ENCODE results near the gene GTF2H1. TPM values are rescaled to one million over a fixed set of nuclear protein-coding genes. Genes with fewer than 3 reads are reported as not detected.
A peak's percentile ranks its signal among the peaks of the same experiment; 100 is the strongest.

GTF2H1 gene
- total RNA-seq, 2 experiments from 2014 or later, result 37.3 to 39.5 TPM

- Mint-ChIP-seq H3K27me3 (no peaks in the 10 kb centered on the region), H3K27ac (no peak overlapping the region), H3K9me3 (no peaks in the 10 kb centered on the region), H3K36me3 (peaks cover 44% of the 10 kb centered on the region), H3K4me3 (no peak overlapping the region), H3K4me1 (ENCODE audit: low read depth) (peaks cover 11% of the 10 kb centered on the region)
- no peak for DNase-seq
- intact Hi-C loops (cut with micrococcal nuclease), result no loop called here
- ChIA-PET CTCF (interaction anchor here (1.0 to 1.4 kb wide), 2 partner anchors 40 to 65 kb away, joined by 3 to 4 read pairs; no protein-coding TSS in a partner anchor), POLR2A (interaction anchor here (1.0 kb wide), 1 partner anchor 14 kb away, joined by 5 read pairs; the partner anchor contains the start of genes GTF2H1 and HPS5)
Observed at GRCh38 chr11:18308242-18308641, 14.1 kb upstream of the GTF2H1 start.

- no peak overlapping the region for H3K27ac Mint-ChIP-seq
- H3K4me1 Mint-ChIP-seq (ENCODE audit: low read depth), result peaks cover 16% of the 10 kb centered on the region
- no peaks in the 10 kb centered on the region for H3K27me3 Mint-ChIP-seq
- peaks cover 36% of the 10 kb centered on the region for H3K36me3 Mint-ChIP-seq
- CTCF ChIA-PET, result no interaction called here
- DNase-seq, result no peak
- POLR2A ChIA-PET, result no interaction called here
- H3K4me3 Mint-ChIP-seq, result no peak overlapping the region
- intact Hi-C loops (cut with micrococcal nuclease), result no loop called here
- H3K9me3 Mint-ChIP-seq, result no peaks in the 10 kb centered on the region
Observed at GRCh38 chr11:18309691-18310090, 12.7 kb upstream of the GTF2H1 start.

GRCh38 chr11:18310800-18311340 lies 11.5 kb upstream of the GTF2H1 start:
- Mint-ChIP-seq H3K36me3 (peaks cover 34% of the 10 kb centered on the region), H3K27ac (no peak overlapping the region), H3K27me3 (no peaks in the 10 kb centered on the region), H3K4me1 (ENCODE audit: low read depth) (peaks cover 20% of the 10 kb centered on the region), H3K9me3 (no peaks in the 10 kb centered on the region), H3K4me3 (no peak overlapping the region)
- intact Hi-C loops (cut with micrococcal nuclease), result no loop called here
- DNase-seq, result no peak
- CTCF ChIA-PET, result interaction anchor here (0.9 kb wide), 1 partner anchor 67 kb away, joined by 3 read pairs; no protein-coding TSS in a partner anchor
- POLR2A ChIA-PET, result interaction anchor here (0.7 to 1.4 kb wide), 2 partner anchors 9 to 73 kb away, joined by 3 to 4 read pairs; no protein-coding TSS in a partner anchor

DNA sequence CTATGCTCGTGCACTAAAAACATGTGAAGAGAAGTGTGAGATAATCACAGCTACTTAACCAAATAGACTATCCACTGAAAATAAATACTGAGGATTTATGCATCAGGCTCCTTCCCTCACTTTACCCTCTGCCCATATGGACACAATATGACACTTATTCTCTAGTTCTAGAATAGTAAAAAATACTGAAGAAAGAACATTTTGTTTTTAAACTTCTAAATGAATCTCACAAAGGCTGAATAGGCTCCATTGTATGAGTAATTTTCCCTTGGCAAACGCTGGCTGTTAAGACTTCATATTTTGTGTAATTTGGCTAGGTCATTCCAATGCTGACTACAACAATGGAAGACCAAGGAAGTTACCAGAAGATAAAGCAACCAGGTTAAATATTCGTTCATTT lies 10.4 kb upstream of the GTF2H1 start:
- H3K4me3 Mint-ChIP-seq, result no peak overlapping the region
- no peak overlapping the region for H3K27ac Mint-ChIP-seq
- intact Hi-C loops (cut with micrococcal nuclease), result no loop called here
- peaks cover 20% of the 10 kb centered on the region for H3K4me1 Mint-ChIP-seq (ENCODE audit: low read depth)
- POLR2A ChIA-PET, result interaction anchor here (1.4 kb wide), 1 partner anchor 72 kb away, joined by 3 read pairs; no protein-coding TSS in a partner anchor
- no peaks in the 10 kb centered on the region for H3K27me3 Mint-ChIP-seq
- CTCF ChIA-PET, result interaction anchor here (0.9 to 1.2 kb wide), 1 partner anchor 68 kb away, joined by 3 to 4 read pairs; no protein-coding TSS in a partner anchor
- H3K9me3 Mint-ChIP-seq, result no peaks in the 10 kb centered on the region
- no peak for DNase-seq
- H3K36me3 Mint-ChIP-seq, result peaks cover 25% of the 10 kb centered on the region

- CTCF ChIA-PET, result interaction anchor here (0.7 to 1.2 kb wide), 2 partner anchors 9 to 69 kb away, joined by 3 to 4 read pairs; no protein-coding TSS in a partner anchor
- intact Hi-C loops (cut with micrococcal nuclease), result no loop called here
- POLR2A ChIA-PET, result no interaction called here
- Mint-ChIP-seq H3K4me3 (no peak overlapping the region), H3K9me3 (no peaks in the 10 kb centered on the region), H3K36me3 (peaks cover 28% of the 10 kb centered on the region), H3K4me1 (ENCODE audit: low read depth) (peaks cover 22% of the 10 kb centered on the region), H3K27me3 (no peaks in the 10 kb centered on the region), H3K27ac (peak overlapping the region; percentile 18)
- DNase-seq, result no peak
Observed at GRCh38 chr11:18312663-18313420, 9.5 kb upstream of the GTF2H1 start.

DNA sequence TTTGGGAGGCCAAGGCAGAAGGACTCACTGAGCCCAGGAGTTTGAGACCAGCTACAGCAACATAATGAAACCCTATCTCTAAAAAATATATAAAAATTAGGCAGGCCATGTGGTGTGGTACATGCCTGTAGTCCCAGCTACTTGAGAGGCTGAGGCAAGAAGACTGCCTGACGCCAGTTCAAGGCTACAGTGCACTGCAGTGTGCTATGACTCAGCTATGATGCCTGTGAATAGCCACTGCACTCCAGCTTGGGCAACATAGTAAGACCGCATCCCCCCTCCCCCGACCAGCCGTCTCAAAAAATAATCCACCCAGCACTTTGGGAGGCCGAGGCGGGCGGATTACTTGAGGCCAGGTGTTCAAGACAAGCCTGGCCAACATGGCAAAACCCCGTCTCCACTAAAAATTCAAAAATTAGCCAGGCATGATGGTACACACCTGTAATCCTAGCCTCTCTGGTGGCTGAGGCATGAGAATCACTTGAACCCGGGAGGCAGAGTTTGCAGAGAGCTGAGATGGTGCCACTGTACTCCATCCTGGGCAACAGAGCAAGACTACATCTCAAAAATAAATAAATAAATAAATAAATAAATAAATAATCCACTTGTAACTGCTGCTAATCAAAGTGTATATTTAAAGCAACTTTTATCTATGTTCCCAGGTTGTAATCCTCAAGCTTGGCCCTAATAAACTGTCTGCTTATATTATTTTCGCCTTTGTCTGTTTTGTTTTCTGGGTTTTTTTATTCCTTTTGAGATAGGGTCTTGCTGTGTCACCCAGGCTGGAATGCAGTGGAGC lies 8.2 kb upstream of the GTF2H1 start:
- Mint-ChIP-seq H3K36me3 (peaks cover 21% of the 10 kb centered on the region), H3K4me1 (ENCODE audit: low read depth) (peaks cover 32% of the 10 kb centered on the region), H3K27ac (no peak overlapping the region), H3K27me3 (no peaks in the 10 kb centered on the region), H3K9me3 (no peaks in the 10 kb centered on the region), H3K4me3 (no peak overlapping the region)
- intact Hi-C loops (cut with micrococcal nuclease), result no loop called here
- no peak for DNase-seq
- ChIA-PET POLR2A (interaction anchor here (2.1 kb wide), 1 partner anchor 82 kb away, joined by 6 read pairs; no protein-coding TSS in a partner anchor), CTCF (interaction anchor here (0.8 to 1.7 kb wide), 2 partner anchors 70 to 409 kb away, joined by 3 to 6 read pairs; no protein-coding TSS in a partner anchor)

DNA sequence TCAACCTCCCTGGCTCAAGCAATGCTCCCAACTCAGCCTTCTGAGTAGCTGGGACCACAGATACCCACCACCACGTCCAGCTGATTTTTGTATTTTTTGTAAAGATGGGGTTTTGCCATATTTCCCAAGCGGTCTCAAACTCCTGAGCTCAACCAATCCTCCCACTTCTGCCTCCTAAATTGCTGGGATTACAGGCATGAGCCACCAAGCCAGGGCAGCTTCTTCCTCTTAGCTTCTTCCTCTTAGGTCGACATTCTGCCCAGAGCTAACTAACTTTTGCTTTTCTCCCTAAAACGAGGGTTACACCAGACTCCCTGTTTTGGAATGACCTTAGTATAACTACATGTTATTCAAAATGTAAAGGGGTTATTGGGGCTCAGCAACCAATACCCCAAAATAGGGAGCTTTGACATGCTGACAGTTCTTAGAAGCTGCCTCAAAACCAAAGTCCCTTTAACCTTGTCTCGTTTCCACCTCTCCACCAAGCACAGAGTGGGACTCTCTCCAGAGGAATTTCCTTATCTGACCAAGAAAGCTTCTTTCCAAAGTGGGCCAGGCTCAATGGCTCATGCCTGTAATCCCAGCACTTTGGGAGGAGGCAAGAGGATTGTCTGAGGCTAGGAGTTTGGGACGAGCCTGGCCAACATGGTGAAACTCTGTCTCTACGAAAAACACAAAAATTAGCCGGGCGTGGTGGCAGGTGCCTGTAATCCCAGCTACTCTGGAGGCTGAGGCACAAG lies 7.4 kb upstream of the GTF2H1 start:
- no peaks in the 10 kb centered on the region for H3K27me3 Mint-ChIP-seq
- intact Hi-C loops (cut with micrococcal nuclease), result no loop called here
- POLR2A ChIA-PET, result interaction anchor here (2.1 kb wide), 1 partner anchor 81 kb away, joined by 6 read pairs; no protein-coding TSS in a partner anchor
- no peak overlapping the region for H3K27ac Mint-ChIP-seq
- no peak for DNase-seq
- H3K9me3 Mint-ChIP-seq, result no peaks in the 10 kb centered on the region
- H3K36me3 Mint-ChIP-seq, result peaks cover 20% of the 10 kb centered on the region
- H3K4me3 Mint-ChIP-seq, result no peak overlapping the region
- peaks cover 40% of the 10 kb centered on the region for H3K4me1 Mint-ChIP-seq (ENCODE audit: low read depth)
- CTCF ChIA-PET, result interaction anchor here (0.7 to 1.7 kb wide), 3 partner anchors 71 to 408 kb away, joined by 3 to 6 read pairs (median 4); no protein-coding TSS in a partner anchor

DNA sequence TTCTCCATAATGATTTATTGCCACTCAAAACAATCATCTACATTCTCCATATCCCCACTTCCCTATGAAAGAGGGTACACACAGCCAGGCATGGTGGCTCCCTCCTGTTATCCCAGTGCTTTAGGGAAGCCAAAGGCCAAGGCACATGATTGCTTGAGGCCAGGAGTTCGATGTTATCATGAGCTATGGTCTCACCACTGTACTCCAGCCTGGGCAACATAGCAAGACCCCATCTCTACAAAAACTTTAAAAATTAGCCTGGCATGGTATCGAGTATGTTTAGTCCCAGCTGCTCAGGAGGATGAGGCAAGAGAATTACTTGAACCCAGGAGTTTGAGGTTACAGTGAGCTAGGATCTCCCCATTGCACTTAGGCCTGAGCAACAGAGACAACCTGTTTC lies 6.5 kb upstream of the GTF2H1 start:
- no peak for DNase-seq
- POLR2A ChIA-PET, result interaction anchor here (2.1 kb wide), 1 partner anchor 80 kb away, joined by 6 read pairs; no protein-coding TSS in a partner anchor
- Mint-ChIP-seq H3K27ac (no peak overlapping the region), H3K27me3 (no peaks in the 10 kb centered on the region), H3K9me3 (no peaks in the 10 kb centered on the region), H3K4me3 (no peak overlapping the region), H3K4me1 (ENCODE audit: low read depth) (peaks cover 48% of the 10 kb centered on the region), H3K36me3 (peaks cover 15% of the 10 kb centered on the region)
- intact Hi-C loops (cut with micrococcal nuclease), result no loop called here
- CTCF ChIA-PET, result interaction anchor here (0.7 to 1.5 kb wide), 3 partner anchors 10 to 406 kb away, joined by 3 to 7 read pairs (median 4); no protein-coding TSS in a partner anchor

- intact Hi-C loops (cut with micrococcal nuclease), result no loop called here
- no peaks in the 10 kb centered on the region for H3K9me3 Mint-ChIP-seq
- H3K4me3 Mint-ChIP-seq, result no peak overlapping the region
- DNase-seq, result no peak
- H3K36me3 Mint-ChIP-seq, result peaks cover 10% of the 10 kb centered on the region
- CTCF ChIA-PET, result no interaction called here
- no peak overlapping the region for H3K27ac Mint-ChIP-seq
- peaks cover 50% of the 10 kb centered on the region for H3K4me1 Mint-ChIP-seq (ENCODE audit: low read depth)
- no peaks in the 10 kb centered on the region for H3K27me3 Mint-ChIP-seq
- POLR2A ChIA-PET, result no interaction called here
Observed at GRCh38 chr11:18317551-18317950, 4.8 kb upstream of the GTF2H1 start.

- no peaks in the 10 kb centered on the region for H3K27me3 Mint-ChIP-seq
- H3K4me1 Mint-ChIP-seq (ENCODE audit: low read depth), result peaks cover 54% of the 10 kb centered on the region
- no peak overlapping the region for H3K27ac Mint-ChIP-seq
- H3K9me3 Mint-ChIP-seq, result no peaks in the 10 kb centered on the region
- no peak for DNase-seq
- POLR2A ChIA-PET, result interaction anchor here (0.6 to 4.2 kb wide), 3 partner anchors 9 to 75 kb away, joined by 4 to 43 read pairs (median 24); partner anchors contain the start of gene LDHA
- CTCF ChIA-PET, result interaction anchor here (1.0 to 4.0 kb wide), 5 partner anchors 76 to 206 kb away, joined by 3 to 21 read pairs (median 3); partner anchors contain the start of gene LDHA
- intact Hi-C loops (cut with micrococcal nuclease), result loop anchor here (5.0 kb wide), 1 partner anchor 308 kb away; the partner anchor contains the start of gene SERGEF
- H3K4me3 Mint-ChIP-seq, result peak overlapping the region; percentile 44
- peaks cover 15% of the 10 kb centered on the region for H3K36me3 Mint-ChIP-seq
Observed at GRCh38 chr11:18319914-18320313, 2.5 kb upstream of the GTF2H1 start.

DNA sequence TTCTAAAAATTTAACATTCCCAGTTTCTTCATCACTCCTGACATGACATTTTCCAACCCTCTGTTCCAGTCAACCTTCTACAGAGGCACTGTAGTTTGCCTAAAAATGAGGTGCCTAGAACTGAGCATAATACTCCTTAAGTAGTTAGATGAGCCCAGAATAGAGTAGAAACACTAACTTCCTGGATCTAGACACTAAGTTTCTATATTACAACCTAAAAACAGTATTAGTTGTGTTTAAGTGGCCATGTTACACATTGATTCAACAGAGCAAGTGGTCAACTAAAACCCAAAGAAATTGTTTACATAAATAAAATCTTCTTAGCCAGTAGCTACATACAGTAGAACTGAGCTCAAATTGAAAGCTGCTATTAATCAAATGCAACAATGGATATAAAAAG lies 1.8 kb upstream of the GTF2H1 start:
- H3K27ac Mint-ChIP-seq, result peak overlapping the region; percentile 40

More for the DNA sequence above, 1.8 kb upstream of the GTF2H1 start:
- intact Hi-C loops (cut with micrococcal nuclease), result loop anchor here (5.0 kb wide), 1 partner anchor 308 kb away; the partner anchor contains the start of gene SERGEF
- CTCF ChIA-PET, result interaction anchor here (0.5 to 4.0 kb wide), 6 partner anchors 75 to 205 kb away, joined by 3 to 21 read pairs (median 4); partner anchors contain the start of gene LDHA
- Mint-ChIP-seq H3K4me1 (ENCODE audit: low read depth) (peaks cover 58% of the 10 kb centered on the region), H3K36me3 (peaks cover 20% of the 10 kb centered on the region), H3K27me3 (no peaks in the 10 kb centered on the region), H3K9me3 (no peaks in the 10 kb centered on the region), H3K4me3 (peak overlapping the region; percentile 44)
- no peak for DNase-seq
- POLR2A ChIA-PET, result interaction anchor here (0.6 to 4.2 kb wide), 5 partner anchors 10 to 88 kb away, joined by 4 to 43 read pairs (median 5); partner anchors contain the start of gene LDHA

All from activated CD4-positive, alpha-beta memory T cell treated with anti-CD3 and anti-CD28 coated beads for 36 hours (primary cell).